Superior temporal gyrus (tissue), 1 donor: Measurements from ENCODE around the gene CSH1.
"Not testable (repeated sequence)": the region's sequence is repeated elsewhere in the genome, so short reads cannot be mapped to it uniquely, and the experiment has no call there.

ENCODE experiments used
- DNase-seq: peaks from one replicate; pipeline ENCODE4 v3.0.0-alpha.2; 2016; ENCODE audit errors: extremely low spot score

Gene CSH1

GRCh38 chr17:63928966-63929695, 32.8 kb upstream of the CSH1 start:
- no peak for DNase-seq

- DNase-seq = no peak
These were observed 31.8 kb upstream of the CSH1 start for GRCh38 chr17:63928172-63928666.

DNA sequence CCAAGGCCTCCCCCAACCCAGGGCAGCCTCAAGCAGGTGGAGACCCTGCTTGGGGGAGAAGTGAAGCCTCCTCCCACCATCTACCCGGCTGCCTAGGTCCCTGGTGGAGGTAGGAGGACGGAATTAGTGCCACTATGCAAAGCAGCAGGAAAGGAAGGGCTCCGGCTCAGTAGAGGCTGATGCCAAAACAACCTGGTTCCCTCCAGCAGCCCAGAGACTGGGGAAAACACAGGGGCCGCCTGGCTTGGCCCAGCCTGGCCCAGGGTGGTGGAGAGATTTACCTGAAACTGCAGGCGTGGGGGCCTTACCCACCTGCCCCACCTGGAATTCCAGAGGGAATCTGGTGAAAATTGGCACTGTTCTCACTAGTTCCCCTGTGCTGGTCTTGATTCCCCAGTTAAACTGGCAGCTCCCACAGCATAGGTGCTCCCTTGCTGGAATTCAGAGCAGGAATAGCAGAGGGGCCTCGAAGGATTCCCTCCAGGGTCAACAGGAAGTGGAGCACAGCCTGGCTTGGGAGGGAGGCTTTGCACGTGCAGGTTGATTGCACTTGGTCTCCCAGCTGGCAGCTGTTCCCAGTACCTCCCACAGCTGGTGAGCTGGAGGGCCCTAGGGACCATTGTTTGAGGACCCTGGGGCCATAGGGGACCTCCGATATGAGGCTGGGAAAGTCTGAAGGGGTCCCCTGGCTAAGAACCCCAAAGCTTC, 31.2 kb upstream of the CSH1 start:
- DNase-seq = no peak

DNA sequence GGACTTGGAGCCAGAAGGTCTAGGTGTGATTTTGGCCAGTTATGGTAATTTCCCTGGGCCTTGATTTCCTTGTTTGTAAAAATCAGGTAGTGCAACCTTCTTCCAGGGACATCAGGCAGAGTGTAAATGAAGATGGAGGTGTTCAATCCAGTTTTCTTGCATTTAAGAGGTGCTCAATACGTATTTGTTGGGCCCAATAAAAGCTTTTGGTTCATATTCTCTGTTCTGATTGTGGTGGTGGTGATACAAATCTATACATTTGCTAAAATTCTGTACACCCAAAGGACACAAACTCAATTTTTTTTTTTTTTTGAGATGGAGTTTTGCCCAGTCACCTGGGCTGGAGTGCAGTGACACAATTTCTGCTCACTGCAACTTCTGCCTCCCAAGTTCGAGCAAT, 29.8 kb upstream of the CSH1 start:
- DNase-seq = no peak

DNA sequence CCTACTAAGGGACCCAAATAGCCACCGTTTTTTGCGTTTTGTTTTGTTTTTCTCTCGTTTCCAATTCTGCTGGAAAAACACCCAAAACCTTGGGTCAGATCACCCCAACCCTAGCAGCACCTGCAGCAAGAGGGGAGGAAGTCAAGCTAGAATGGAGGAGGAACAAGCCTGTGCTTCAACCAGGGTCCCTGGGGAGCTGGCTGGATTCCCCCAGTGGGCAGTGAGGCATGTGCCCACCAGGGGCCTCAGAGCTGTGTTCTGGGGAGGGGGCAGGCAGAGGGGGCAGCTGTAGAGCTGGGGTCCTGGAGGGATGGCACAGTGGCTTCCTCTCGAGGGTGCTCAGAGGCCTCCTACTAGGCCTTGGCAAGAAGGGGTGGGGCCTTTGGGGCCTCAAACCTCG, 29.2 kb upstream of the CSH1 start:
- no peak for DNase-seq

DNA sequence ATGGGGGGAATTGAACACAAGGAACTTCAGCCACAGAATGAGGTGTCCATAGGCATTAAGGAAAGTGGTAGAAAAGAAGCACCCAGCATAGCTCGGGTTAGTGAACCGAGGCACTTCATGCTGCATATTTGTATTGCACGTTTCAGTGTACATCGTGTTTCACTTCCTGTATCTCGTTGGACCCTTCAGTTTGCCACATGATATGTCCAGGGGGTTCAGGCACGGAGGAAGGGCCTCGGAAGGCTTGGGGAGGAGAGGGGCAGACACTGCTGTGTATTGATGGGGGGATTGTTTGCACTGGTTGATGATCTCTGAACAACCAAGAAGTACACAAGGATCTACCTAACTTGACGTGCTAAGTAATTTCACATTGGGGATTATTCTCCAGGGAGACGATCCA, 26.0 kb upstream of the CSH1 start:
- not testable (repeated sequence) for DNase-seq

- not testable (repeated sequence) for DNase-seq
These were observed 24.4 kb upstream of the CSH1 start for GRCh38 chr17:63920779-63921178.

GRCh38 chr17:63920050-63920449, 23.7 kb upstream of the CSH1 start:
- DNase-seq = not testable (repeated sequence)

DNA sequence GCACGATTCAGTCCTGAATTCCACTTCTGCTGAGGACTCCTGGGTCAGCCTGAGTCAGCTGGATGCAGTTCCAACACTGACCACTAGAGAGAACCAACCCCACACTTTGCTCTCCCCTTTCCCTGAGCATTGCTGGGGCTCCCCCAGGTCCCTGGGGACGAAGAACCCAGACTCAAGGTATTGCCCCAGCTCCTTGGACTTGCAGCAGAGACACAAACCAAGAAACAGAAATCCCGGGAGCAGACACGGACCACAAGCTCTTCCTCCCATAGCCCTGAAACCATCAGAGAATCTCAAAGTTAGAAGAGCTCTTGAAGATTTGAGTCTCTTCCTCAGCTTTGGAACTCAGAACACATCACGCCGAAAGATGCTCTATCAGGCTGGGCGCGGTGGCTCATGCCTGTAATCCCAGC, 22.9 kb upstream of the CSH1 start:
- DNase-seq = peak; percentile 72

- DNase-seq = not testable (repeated sequence)
These were observed 22.5 kb upstream of the CSH1 start, which contains the start of gene GH1 for GRCh38 chr17:63918789-63919305. TSS of gene GH1 (minus strand) at chr17:63918839. CDS start at chr17:63918776, 63 bp downstream.

GRCh38 chr17:63918305-63918704, 21.9 kb upstream of the CSH1 start:
- DNase-seq = no peak

- no peak for DNase-seq
These were observed 21.3 kb upstream of the CSH1 start for GRCh38 chr17:63917646-63918045.

DNA sequence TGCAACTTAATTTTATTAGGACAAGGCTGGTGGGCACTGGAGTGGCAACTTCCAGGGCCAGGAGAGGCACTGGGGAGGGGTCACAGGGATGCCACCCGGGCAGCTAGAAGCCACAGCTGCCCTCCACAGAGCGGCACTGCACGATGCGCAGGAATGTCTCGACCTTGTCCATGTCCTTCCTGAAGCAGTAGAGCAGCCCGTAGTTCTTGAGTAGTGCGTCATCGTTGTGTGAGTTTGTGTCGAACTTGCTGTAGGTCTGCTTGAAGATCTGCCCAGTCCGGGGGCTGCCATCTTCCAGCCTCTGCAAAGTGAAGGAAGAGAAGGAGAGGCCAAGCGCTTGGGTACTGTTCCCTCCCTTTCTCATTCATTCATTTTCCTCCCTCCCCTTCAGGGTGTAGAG, 20.8 kb upstream of the CSH1 start:
- not testable (repeated sequence) for DNase-seq

- no peak for DNase-seq
These were observed 20.3 kb upstream of the CSH1 start for GRCh38 chr17:63916566-63917185.

GRCh38 chr17:63915753-63916152, 19.4 kb upstream of the CSH1 start:
- not testable (repeated sequence) for DNase-seq

- no peak for DNase-seq
These were observed 18.1 kb upstream of the CSH1 start for GRCh38 chr17:63914471-63914870.

DNA sequence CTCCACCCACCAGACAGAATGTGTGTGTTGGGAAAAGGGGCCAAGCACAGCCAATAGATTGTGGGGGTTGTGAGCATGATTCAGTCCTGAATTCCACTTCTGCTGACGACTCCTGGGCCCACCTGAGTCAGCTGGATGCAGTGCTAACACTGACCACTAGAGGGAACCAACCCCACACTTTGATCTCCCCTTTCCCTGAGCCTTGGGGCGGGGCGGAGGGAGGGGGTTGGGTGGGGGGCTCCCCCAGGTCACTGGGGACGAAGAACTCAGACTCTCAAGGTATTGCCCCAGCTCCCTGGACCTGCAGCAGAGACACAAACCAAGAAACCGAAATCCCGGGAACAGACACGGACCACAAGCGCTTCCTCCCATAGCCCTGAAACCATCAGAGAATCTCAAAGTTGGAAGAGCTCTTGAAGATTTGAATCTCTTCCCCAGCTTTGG, 15.3 kb upstream of the CSH1 start:
- peak; percentile 19 for DNase-seq

GRCh38 chr17:63911041-63911635, 14.8 kb upstream of the CSH1 start, which contains the start of gene CSHL1:
TSS of gene CSHL1 (minus strand) at chr17:63911258. CDS start at chr17:63911196, 62 bp downstream.
- DNase-seq = no peak

DNA sequence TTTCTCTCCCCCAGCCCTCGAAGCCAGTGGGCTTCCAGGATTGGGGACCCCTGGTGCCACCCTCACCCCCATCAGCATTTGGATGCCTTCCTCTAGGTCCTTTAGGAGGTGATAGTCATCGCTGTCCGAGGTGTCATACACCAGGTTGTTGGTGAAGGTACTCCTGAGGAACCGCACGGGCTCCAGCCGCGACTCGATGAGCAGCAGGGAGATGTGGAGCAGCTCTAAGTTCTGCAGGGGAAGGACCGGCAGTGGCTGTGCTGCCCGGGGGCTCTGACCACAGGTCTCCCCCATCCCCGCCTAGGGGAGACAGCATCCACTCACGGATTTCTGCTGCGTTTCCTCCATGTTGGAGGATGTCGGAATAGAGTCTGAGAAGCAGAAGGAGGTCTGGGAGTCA, 13.7 kb upstream of the CSH1 start:
- no peak for DNase-seq

DNA sequence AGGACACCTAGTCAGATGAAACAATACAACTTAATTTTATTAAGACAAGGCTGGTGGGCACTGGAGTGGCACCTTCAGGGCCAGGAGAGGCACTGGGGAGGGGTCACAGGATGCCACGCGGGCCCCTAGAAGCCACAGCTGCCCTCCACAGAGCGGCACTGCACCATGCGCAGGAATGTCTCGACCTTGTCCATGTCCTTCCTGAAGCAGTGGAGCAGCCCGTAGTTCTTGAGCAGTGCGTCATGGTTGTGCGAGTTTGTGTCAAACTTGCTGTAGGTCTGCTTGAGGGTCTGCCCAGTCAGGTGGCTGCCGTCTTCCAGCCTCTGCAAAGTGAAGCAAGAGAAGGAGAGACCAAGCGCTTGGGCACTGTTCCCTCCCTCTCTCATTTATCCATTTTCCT, 13.2 kb upstream of the CSH1 start:
- not testable (repeated sequence) for DNase-seq

- not testable (repeated sequence) for DNase-seq
These were observed 10.9 kb upstream of the CSH1 start for GRCh38 chr17:63907161-63907778.
